GM06990 (cell line): ENCODE results near the gene SLC11A2.
"Not testable (repeated sequence)": the region's sequence is repeated elsewhere in the genome, so short reads cannot be mapped to it uniquely, and the experiment has no call there.

Experiments used
- DNase-seq: peaks from one replicate; pipeline ENCODE4 v3.0.0-alpha.2; 2011; ENCODE audit not compliant: insufficient read length; ENCODE audit errors: extremely low read depth
- H3K27me3 ChIP-seq: replicated peaks from 2 replicates; pipeline ENCODE4 v1.6.0; 2011; ENCODE audit warnings: low read length; ENCODE audit not compliant: control insufficient read depth, insufficient read depth
- H3K36me3 ChIP-seq: 2 replicates; pipeline ENCODE4 v1.5.1; 2011; ENCODE audit warnings: low read length; ENCODE audit not compliant: control insufficient read depth, insufficient read depth
- H3K4me3 ChIP-seq: replicated peaks from 2 replicates; pipeline ENCODE4 v1.5.1; 2011; ENCODE audit warnings: low read depth, mild to moderate bottlenecking, control low read depth, low read length
- CTCF ChIP-seq: IDR thresholded peaks from 2 replicates; pipeline ENCODE4 v1.5.1; 2011; ENCODE audit warnings: low read length, control low read depth, mild to moderate bottlenecking, inconsistent platforms; ENCODE audit not compliant: insufficient read depth, poor library complexity, severe bottlenecking

Gene SLC11A2

DNA sequence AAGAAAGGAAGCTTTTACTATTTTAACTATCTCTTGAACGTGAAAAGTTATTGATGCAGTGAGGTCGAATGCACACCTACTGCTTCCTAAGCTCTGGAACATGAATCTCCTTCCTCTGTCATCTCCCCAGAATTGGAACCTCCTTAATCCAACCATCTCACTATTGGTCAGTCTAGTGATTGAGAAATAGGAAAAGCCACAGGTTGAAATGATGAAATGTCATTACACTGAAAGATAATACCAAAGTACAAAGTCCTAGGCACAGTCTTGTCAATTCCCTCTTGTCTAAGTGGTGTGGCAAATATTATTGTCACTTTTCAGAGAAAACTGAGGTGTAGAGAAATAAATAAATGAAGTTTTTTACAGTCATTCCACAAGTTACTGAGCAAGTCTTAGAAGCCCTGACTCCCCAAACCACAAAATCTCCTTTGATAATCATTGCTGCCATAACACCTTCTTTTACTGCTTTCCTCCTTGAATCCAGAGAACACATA, 93.3 kb downstream of the SLC11A2 start:
- DNase-seq = no peak
- Histone ChIP-seq H3K4me3 (no peak overlapping the region), H3K36me3 (no peaks in the 10 kb centered on the region; the same call in 1 of the 2 replicates), H3K27me3 (no peaks in the 10 kb centered on the region)
- TF ChIP-seq CTCF = no peak

DNA sequence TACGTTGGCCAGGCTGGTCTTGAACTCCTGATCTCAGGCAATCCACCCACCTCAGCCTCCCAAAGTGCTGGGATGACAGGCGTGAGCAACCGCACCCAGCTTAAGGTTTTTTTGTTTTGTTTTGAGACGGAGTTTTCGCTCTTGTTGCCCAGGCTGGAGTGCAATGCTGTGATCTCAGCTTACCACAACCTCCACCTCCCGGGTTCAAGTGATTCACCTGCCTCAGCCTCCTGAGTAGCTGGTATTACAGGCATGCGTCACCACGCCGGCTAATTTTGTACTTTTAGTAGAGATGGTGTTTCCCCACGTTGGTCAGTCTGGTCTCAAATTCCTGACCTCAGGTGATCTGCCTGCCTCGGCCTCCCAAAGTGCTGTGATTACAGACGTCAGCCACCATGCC, 95.7 kb downstream of the SLC11A2 start:
- not testable (repeated sequence) for H3K4me3 ChIP-seq, DNase-seq, H3K36me3 ChIP-seq, H3K27me3 ChIP-seq

GRCh38 chr12:50929831-50930230, 96.4 kb downstream of the SLC11A2 start:
- Histone ChIP-seq H3K36me3 (no peaks in the 10 kb centered on the region; the same call in 1 of the 2 replicates), H3K27me3 (no peaks in the 10 kb centered on the region), H3K4me3 (no peak overlapping the region)
- no peak for TF ChIP-seq CTCF
- DNase-seq = no peak
